Measurements from ENCODE around the gene CTCFL. TPM values are rescaled to one million over a fixed set of nuclear protein-coding genes. Genes with fewer than 3 reads are reported as not detected.
"Not testable (repeated sequence)": the region's sequence is repeated elsewhere in the genome, so short reads cannot be mapped to it uniquely, and the experiment has no call there.

CTCFL gene
- total RNA-seq, 2 donors from 2014 or later = not detected

DNA sequence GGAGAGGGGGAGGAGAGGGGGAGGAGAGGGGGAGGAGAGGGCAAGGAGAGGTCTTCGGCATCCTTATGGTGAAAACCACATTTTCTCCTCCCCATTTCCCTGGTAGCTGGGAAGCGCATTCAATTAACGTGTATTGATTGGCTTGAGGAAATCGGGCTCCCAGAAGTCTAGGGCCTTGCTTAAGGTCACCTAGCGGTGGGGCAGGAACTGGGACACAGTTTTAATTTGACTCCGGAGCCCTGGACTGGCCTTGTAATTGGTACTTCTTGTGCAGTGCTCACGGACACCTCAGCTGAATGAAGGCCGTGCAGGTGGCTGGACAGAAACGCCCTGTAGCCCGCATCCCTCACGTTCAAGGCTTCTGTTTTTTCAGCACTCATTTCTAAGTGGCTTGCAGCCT, 42.8 kb downstream of the CTCFL start:
- no peak overlapping the region for H3K4me3 Mint-ChIP-seq
- H3K9me3 Mint-ChIP-seq = no peaks in the 10 kb centered on the region
- H3K27ac Mint-ChIP-seq = no peak overlapping the region
- peaks cover 4 to 10% of the 10 kb centered on the region in 2 donors for H3K4me1 Mint-ChIP-seq (ENCODE audit: low read depth in 2 of 2)
- peaks cover 0 to 18% of the 10 kb centered on the region in 2 donors for H3K27me3 Mint-ChIP-seq
- DNase-seq (ENCODE audit: low spot score) (no peak), ATAC-seq (no peak)
- H3K36me3 Mint-ChIP-seq = no peaks in the 10 kb centered on the region

DNA sequence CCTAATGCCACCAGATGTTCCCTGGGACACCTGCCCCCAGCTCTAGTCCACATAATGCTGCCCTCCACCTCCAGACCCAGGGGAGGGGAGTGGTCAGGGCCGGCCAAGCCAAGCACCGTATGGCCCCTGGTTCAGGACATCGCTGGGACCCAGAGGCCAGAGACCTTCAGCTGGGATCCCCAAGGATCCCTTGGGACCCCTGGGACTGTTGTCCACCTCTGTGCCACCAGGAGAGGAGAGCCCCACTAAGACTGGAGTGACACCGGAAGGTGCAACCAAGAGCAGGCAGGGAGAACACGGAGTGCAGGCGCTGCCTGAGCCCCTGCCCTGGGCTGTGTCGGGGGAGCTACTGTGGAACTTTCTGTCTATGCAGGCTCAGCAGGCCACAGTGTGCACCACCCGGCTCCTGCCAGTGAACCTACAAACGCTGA, 43.6 kb downstream of the CTCFL start:
- DNase-seq (ENCODE audit: low spot score) = no peak
- no peak overlapping the region for H3K27ac Mint-ChIP-seq
- no peak overlapping the region for H3K4me3 Mint-ChIP-seq
- peaks cover 4 to 10% of the 10 kb centered on the region in 2 donors for H3K4me1 Mint-ChIP-seq (ENCODE audit: low read depth in 2 of 2)
- H3K36me3 Mint-ChIP-seq = no peaks in the 10 kb centered on the region
- H3K9me3 Mint-ChIP-seq = no peaks in the 10 kb centered on the region
- H3K27me3 Mint-ChIP-seq = peaks cover 0 to 16% of the 10 kb centered on the region in 2 donors
- peak in 1 of 2 donors; percentile 32 for ATAC-seq

- H3K4me3 Mint-ChIP-seq = no peak overlapping the region
- H3K9me3 Mint-ChIP-seq = no peaks in the 10 kb centered on the region
- peaks cover 0 to 15% of the 10 kb centered on the region in 2 donors for H3K27me3 Mint-ChIP-seq
- H3K27ac Mint-ChIP-seq = no peak overlapping the region
- DNase-seq (ENCODE audit: low spot score) (no peak), ATAC-seq (no peak)
- no peaks in the 10 kb centered on the region for H3K36me3 Mint-ChIP-seq
- peaks cover 4 to 10% of the 10 kb centered on the region in 2 donors for H3K4me1 Mint-ChIP-seq (ENCODE audit: low read depth in 2 of 2)
These were observed 44.3 kb downstream of the CTCFL start for GRCh38 chr20:57480444-57481160.

- no peak for ATAC-seq
- Mint-ChIP-seq H3K27ac (peak overlapping the region in 1 of 2 donors; percentile 28), H3K27me3 (peaks cover 0 to 15% of the 10 kb centered on the region in 2 donors), H3K4me1 (ENCODE audit: low read depth in 2 of 2) (peaks cover 7 to 15% of the 10 kb centered on the region in 2 donors), H3K4me3 (no peak overlapping the region), H3K9me3 (no peaks in the 10 kb centered on the region), H3K36me3 (no peaks in the 10 kb centered on the region)
- no peak for DNase-seq (ENCODE audit: low spot score)
These were observed 45.7 kb downstream of the CTCFL start for GRCh38 chr20:57479196-57479595.

DNA sequence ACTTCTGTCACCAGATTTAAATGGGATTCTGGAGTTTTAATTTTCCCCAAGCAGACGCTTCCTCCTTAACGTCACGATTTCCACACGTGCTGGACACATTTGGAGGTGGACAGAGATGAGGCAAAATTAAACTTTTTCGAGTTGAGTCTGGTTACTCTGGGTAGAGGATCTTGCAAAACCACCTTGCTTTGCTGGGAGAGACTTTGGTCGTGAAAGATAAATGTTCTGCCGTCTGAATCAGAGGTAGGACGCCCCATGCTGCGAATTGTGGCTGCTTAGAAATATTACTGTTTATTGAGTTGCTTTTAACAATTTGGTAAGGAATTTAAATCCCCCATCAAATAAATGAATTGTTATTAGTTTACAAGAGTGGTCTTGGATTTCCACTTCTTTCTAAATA, 46.8 kb downstream of the CTCFL start:
- ATAC-seq = no peak

DNA sequence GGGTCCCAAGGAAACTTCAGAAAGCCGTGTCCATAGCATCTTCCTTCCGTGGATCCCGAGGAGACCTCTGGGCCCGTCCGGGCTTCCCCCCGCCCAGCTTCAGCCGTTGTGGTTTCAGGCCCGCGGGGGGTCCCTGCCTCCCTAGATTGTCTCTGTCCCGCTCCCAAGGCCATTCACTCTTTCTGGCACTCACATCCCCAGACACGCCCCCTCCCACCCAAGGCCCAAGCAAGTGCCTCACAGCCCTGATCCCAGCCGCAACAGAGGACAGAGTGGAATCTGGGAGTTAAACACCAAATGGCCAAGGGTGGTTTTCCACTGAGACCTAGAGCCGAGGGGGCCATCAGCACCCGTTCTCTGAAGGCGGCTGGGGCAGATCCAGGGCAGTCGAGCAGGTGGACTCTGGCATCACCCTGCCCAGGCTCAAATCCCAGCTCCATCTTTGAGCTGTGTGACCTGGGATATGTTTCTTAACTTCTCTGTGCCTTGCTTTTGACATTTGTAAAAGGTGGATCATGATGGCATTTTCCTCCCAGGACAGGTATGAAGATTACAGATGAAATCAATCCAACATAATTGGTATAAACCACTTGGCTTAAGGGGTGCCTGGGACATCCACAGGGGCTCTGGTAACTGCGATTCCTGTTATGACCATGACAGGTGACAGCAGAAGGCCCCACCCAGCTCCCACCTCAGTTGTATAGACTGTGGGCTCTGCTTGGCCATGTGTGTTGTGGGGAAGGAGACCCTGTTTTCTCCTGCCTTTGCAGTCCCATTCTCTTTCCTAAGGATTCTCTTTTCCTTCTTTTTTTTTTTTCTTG, 48.1 kb downstream of the CTCFL start:
- Mint-ChIP-seq H3K27ac (no peak overlapping the region), H3K27me3 (peaks cover 0 to 11% of the 10 kb centered on the region in 2 donors), H3K36me3 (no peaks in the 10 kb centered on the region), H3K4me3 (no peak overlapping the region), H3K4me1 (ENCODE audit: low read depth in 2 of 2) (peaks cover 20 to 29% of the 10 kb centered on the region in 2 donors), H3K9me3 (no peaks in the 10 kb centered on the region)
- no peak for DNase-seq (ENCODE audit: low spot score)
- ATAC-seq = no peak

More for the DNA sequence above, 46.8 kb downstream of the CTCFL start:
- H3K9me3 Mint-ChIP-seq = no peaks in the 10 kb centered on the region
- H3K36me3 Mint-ChIP-seq = no peaks in the 10 kb centered on the region
- DNase-seq (ENCODE audit: low spot score) = no peak
- no peak overlapping the region for H3K27ac Mint-ChIP-seq
- H3K4me1 Mint-ChIP-seq (ENCODE audit: low read depth in 2 of 2) = peaks cover 13 to 21% of the 10 kb centered on the region in 2 donors
- H3K27me3 Mint-ChIP-seq = peaks cover 0 to 12% of the 10 kb centered on the region in 2 donors
- H3K4me3 Mint-ChIP-seq = no peak overlapping the region

GRCh38 chr20:57476084-57476526, 48.8 kb downstream of the CTCFL start:
- peaks cover 0 to 11% of the 10 kb centered on the region in 2 donors for H3K27me3 Mint-ChIP-seq
- H3K36me3 Mint-ChIP-seq = no peaks in the 10 kb centered on the region
- ATAC-seq (no peak), DNase-seq (ENCODE audit: low spot score) (no peak)
- peaks cover 20 to 29% of the 10 kb centered on the region in 2 donors for H3K4me1 Mint-ChIP-seq (ENCODE audit: low read depth in 2 of 2)
- H3K9me3 Mint-ChIP-seq = no peaks in the 10 kb centered on the region
- H3K27ac Mint-ChIP-seq = peak overlapping the region in 1 of 2 donors; percentile 12
- H3K4me3 Mint-ChIP-seq = no peak overlapping the region

- DNase-seq (ENCODE audit: low spot score) = no peak
- H3K9me3 Mint-ChIP-seq = no peaks in the 10 kb centered on the region
- peaks cover 0 to 11% of the 10 kb centered on the region in 2 donors for H3K27me3 Mint-ChIP-seq
- ATAC-seq = no peak
- H3K27ac Mint-ChIP-seq = peak overlapping the region in 1 of 2 donors; percentile 12
- H3K4me3 Mint-ChIP-seq = no peak overlapping the region
- H3K4me1 Mint-ChIP-seq (ENCODE audit: low read depth in 2 of 2) = peaks cover 20 to 31% of the 10 kb centered on the region in 2 donors
- no peaks in the 10 kb centered on the region for H3K36me3 Mint-ChIP-seq
These were observed 49.4 kb downstream of the CTCFL start for GRCh38 chr20:57475388-57476083.

DNA sequence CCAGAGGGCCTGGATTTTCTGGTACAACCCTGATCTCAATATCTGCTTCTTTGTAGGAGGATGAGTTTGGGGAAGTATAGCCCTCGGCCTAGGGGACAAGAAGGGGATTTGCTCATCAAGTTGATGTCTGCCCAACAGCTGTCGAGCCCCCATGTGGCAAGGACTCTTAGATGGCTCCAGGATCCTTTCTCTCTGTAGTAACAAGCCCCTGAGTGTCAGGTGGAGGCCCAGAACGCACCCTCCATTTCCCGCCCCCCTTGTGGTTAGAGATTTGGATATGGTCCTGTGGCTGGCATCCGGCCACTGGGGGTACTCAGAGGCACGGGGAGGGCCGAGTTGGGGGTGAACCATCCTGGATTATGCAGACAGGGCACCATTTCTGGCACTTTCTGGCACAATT, 50.1 kb downstream of the CTCFL start:
- peaks cover 0 to 11% of the 10 kb centered on the region in 2 donors for H3K27me3 Mint-ChIP-seq

DNA sequence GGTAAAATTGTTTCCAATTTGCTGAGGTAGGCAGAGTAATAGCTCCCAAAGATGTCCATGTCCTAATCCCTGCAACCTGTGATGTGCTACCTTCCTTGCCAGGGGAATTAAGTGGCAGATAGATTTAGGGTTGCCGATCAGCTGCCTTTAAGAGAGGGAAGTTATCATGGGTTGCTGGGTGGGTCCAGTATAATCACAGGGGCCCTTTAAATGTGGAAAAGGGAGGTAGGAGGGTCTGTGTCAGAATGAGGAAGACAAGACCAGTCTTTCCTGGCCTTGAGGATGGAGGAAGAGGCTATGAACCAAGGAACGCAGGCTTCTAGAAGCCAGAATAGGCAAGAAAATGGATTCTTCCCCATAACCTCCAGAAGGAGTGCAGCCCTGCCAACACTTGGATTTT, 50.7 kb downstream of the CTCFL start:
- Mint-ChIP-seq H3K36me3 (no peaks in the 10 kb centered on the region), H3K4me3 (no peak overlapping the region), H3K9me3 (no peaks in the 10 kb centered on the region), H3K27ac (peak overlapping the region; percentile 60 to 82), H3K4me1 (ENCODE audit: low read depth in 2 of 2) (peaks cover 20 to 35% of the 10 kb centered on the region in 2 donors), H3K27me3 (peaks cover 0 to 8% of the 10 kb centered on the region in 2 donors)
- no peak for ATAC-seq
- DNase-seq (ENCODE audit: low spot score) = no peak

More for the DNA sequence above, 50.1 kb downstream of the CTCFL start:
- Mint-ChIP-seq H3K4me3 (no peak overlapping the region), H3K4me1 (ENCODE audit: low read depth in 2 of 2) (peaks cover 20 to 35% of the 10 kb centered on the region in 2 donors), H3K36me3 (no peaks in the 10 kb centered on the region), H3K9me3 (no peaks in the 10 kb centered on the region), H3K27ac (peak overlapping the region in 1 of 2 donors; percentile 12)
- no peak for DNase-seq (ENCODE audit: low spot score)
- ATAC-seq = no peak

- ATAC-seq (peak; percentile 91 to 93), DNase-seq (ENCODE audit: low spot score) (peak; percentile 80)
- H3K4me3 Mint-ChIP-seq = peak overlapping the region; percentile 32
- H3K4me1 Mint-ChIP-seq (ENCODE audit: low read depth in 2 of 2) = peaks cover 20 to 35% of the 10 kb centered on the region in 2 donors
- H3K9me3 Mint-ChIP-seq = no peaks in the 10 kb centered on the region
- peaks cover 0 to 6% of the 10 kb centered on the region in 2 donors for H3K27me3 Mint-ChIP-seq
- H3K36me3 Mint-ChIP-seq = no peaks in the 10 kb centered on the region
- H3K27ac Mint-ChIP-seq = peak overlapping the region; percentile 60 to 82
These were observed 51.5 kb downstream of the CTCFL start for GRCh38 chr20:57473246-57474048.

GRCh38 chr20:57472474-57472873, 52.5 kb downstream of the CTCFL start:
- not testable (repeated sequence) for H3K27me3 Mint-ChIP-seq; H3K4me3 Mint-ChIP-seq; H3K36me3 Mint-ChIP-seq; DNase-seq (ENCODE audit: low spot score); ATAC-seq; H3K9me3 Mint-ChIP-seq
- Mint-ChIP-seq H3K4me1 (ENCODE audit: low read depth in 2 of 2) (peaks cover 20 to 33% of the 10 kb centered on the region in 2 donors), H3K27ac (peak overlapping the region; percentile 60 to 82)
